Measurements from ENCODE around the gene RNF2. TPM values are rescaled to one million over a fixed set of nuclear protein-coding genes. Genes with fewer than 3 reads are reported as not detected.

The RNF2 gene
- total and polyA plus RNA-seq, 2 donors from 2014 or later: 6.7 to 26.0 TPM

Other genes starting within 250 kb of the RNF2 start
- 25.4 TPM for gene NIBAN1, start 71.0 kb upstream of the RNF2 start, total RNA-seq
- 2.6 TPM for gene NIBAN1, start 71.0 kb upstream of the RNF2 start, polyA plus RNA-seq (ENCODE audit: insufficient read depth, low read depth, low replicate concordance)
- gene TRMT1L, start 111.4 kb downstream of the RNF2 start, total RNA-seq: 17.9 TPM
- gene TRMT1L, start 111.4 kb downstream of the RNF2 start, polyA plus RNA-seq (ENCODE audit: insufficient read depth, low read depth, low replicate concordance): 11.6 TPM
- gene SWT1, start 111.6 kb downstream of the RNF2 start, total RNA-seq: 6.5 TPM
- 2.9 TPM for gene SWT1, start 111.6 kb downstream of the RNF2 start, polyA plus RNA-seq (ENCODE audit: insufficient read depth, low read depth, low replicate concordance)

Data from kidney (tissue), 2 donors.